ENCODE data around the gene ZCCHC7.

The ZCCHC7 gene

GRCh38 chr9:37167456-37168047 is 47.2 kb downstream of the ZCCHC7 start:
- in situ Hi-C loops (cut with MboI; ENCODE audit: low pct_unique_long_range_greater_than_20kb, low sequenced_read_pairs, unreplicated experiment), result no loop called here
- no peak for TF ChIP-seq CTCF (IDR thresholded peaks at IDR 0.05; ENCODE audit: extremely low read depth, insufficient read depth, missing control alignments)
- no peak for DNase-seq (ENCODE audit: low spot score)

GRCh38 chr9:37172557-37172956 is 52.2 kb downstream of the ZCCHC7 start:
- in situ Hi-C loops (cut with MboI; ENCODE audit: low pct_unique_long_range_greater_than_20kb, low sequenced_read_pairs, unreplicated experiment), result no loop called here
- no peak for DNase-seq (ENCODE audit: low spot score)
- no peak for TF ChIP-seq CTCF (IDR thresholded peaks at IDR 0.05; ENCODE audit: extremely low read depth, insufficient read depth, missing control alignments)

GRCh38 chr9:37174247-37174646 is 53.9 kb downstream of the ZCCHC7 start:
- in situ Hi-C loops (cut with MboI; ENCODE audit: low pct_unique_long_range_greater_than_20kb, low sequenced_read_pairs, unreplicated experiment), result no loop called here
- no peak for TF ChIP-seq CTCF (IDR thresholded peaks at IDR 0.05; ENCODE audit: extremely low read depth, insufficient read depth, missing control alignments)
- no peak for DNase-seq (ENCODE audit: low spot score)

- TF ChIP-seq CTCF (IDR thresholded peaks at IDR 0.05; ENCODE audit: extremely low read depth, insufficient read depth, missing control alignments), result no peak
- no peak for DNase-seq (ENCODE audit: low spot score)
- in situ Hi-C loops (cut with MboI; ENCODE audit: low pct_unique_long_range_greater_than_20kb, low sequenced_read_pairs, unreplicated experiment), result no loop called here
Observed at GRCh38 chr9:37178742-37179141, 58.4 kb downstream of the ZCCHC7 start.

- in situ Hi-C loops (cut with MboI; ENCODE audit: low pct_unique_long_range_greater_than_20kb, low sequenced_read_pairs, unreplicated experiment), result no loop called here
- no peak for DNase-seq (ENCODE audit: low spot score)
- no peak for TF ChIP-seq CTCF (IDR thresholded peaks at IDR 0.05; ENCODE audit: extremely low read depth, insufficient read depth, missing control alignments)
Observed at GRCh38 chr9:37179576-37179975, 59.2 kb downstream of the ZCCHC7 start.

- TF ChIP-seq CTCF (IDR thresholded peaks at IDR 0.05; ENCODE audit: extremely low read depth, insufficient read depth, missing control alignments), result no peak
- in situ Hi-C loops (cut with MboI; ENCODE audit: low pct_unique_long_range_greater_than_20kb, low sequenced_read_pairs, unreplicated experiment), result no loop called here
- no peak for DNase-seq (ENCODE audit: low spot score)
Observed at GRCh38 chr9:37180138-37180537, 59.8 kb downstream of the ZCCHC7 start.

GRCh38 chr9:37182718-37183117 is 62.3 kb downstream of the ZCCHC7 start:
- DNase-seq (ENCODE audit: low spot score), result no peak
- in situ Hi-C loops (cut with MboI; ENCODE audit: low pct_unique_long_range_greater_than_20kb, low sequenced_read_pairs, unreplicated experiment), result no loop called here
- TF ChIP-seq CTCF (IDR thresholded peaks at IDR 0.05; ENCODE audit: extremely low read depth, insufficient read depth, missing control alignments), result no peak
